SK-N-SH treated with all-trans-retinoic acid at 6 μM for 48 hours (cell line): Measurements from ENCODE around the gene GOLPH3.

Experiments
- ATAC-seq: fragments of 200-7000 bp; cut with Tn5 transposase; 3 replicates; pipeline ENCODE4 v1.9.1; 2020; ENCODE audit warnings: mild to moderate bottlenecking, moderate library complexity
- ARNTL ChIP-seq: fragments of 450-650 bp; formaldehyde crosslinking; IDR thresholded peaks from 2 replicates; pipeline ENCODE4 v1.5.0; 2020; ENCODE audit warnings: low read depth, mild to moderate bottlenecking, moderate library complexity, borderline replicate concordance
- BACH2 ChIP-seq: fragments of 250-450 bp; sonication (Bioruptor Pico); IDR thresholded peaks from 2 replicates; pipeline ENCODE4 v1.9.0; 2021; ENCODE audit warnings: mild to moderate bottlenecking, borderline replicate concordance
- CSDC2 ChIP-seq: fragments of 250-450 bp; sonication (Bioruptor Pico); IDR thresholded peaks from 2 replicates; pipeline ENCODE4 v1.5.0; 2020; ENCODE audit warnings: mild to moderate bottlenecking, moderate library complexity
- ESRRG ChIP-seq: fragments of 250-450 bp; sonication (Bioruptor Pico); IDR thresholded peaks from 2 replicates; pipeline ENCODE4 v1.6.1; 2021; ENCODE audit warnings: mild to moderate bottlenecking
- GLIS3 ChIP-seq: fragments of 250-450 bp; sonication (Bioruptor Pico); IDR thresholded peaks from 2 replicates; pipeline ENCODE4 v1.5.0; 2020; ENCODE audit warnings: mild to moderate bottlenecking, moderate library complexity
- ISL1 ChIP-seq: fragments of 250-450 bp; sonication (Bioruptor Pico); IDR thresholded peaks from 2 replicates; pipeline ENCODE4 v2.1.2; 2022; ENCODE audit warnings: mild to moderate bottlenecking, moderate library complexity
- OSR1 ChIP-seq: fragments of 250-450 bp; sonication (Bioruptor Pico); IDR thresholded peaks from 2 replicates; pipeline ENCODE4 v1.8.0; 2022; ENCODE audit warnings: moderate library complexity, mild to moderate bottlenecking, inconsistent platforms
- RARB ChIP-seq: fragments of 250-450 bp; sonication (Bioruptor Pico); IDR thresholded peaks from 2 replicates; pipeline ENCODE4 v1.8.0; 2021; ENCODE audit warnings: mild to moderate bottlenecking, moderate library complexity
- SNAI2 ChIP-seq: fragments of 250-450 bp; sonication (Bioruptor Pico); IDR thresholded peaks from 2 replicates; pipeline ENCODE4 v1.5.0; 2020; ENCODE audit warnings: mild to moderate bottlenecking, moderate library complexity
- TCF4 ChIP-seq: fragments of 250-450 bp; sonication (Bioruptor Pico); IDR thresholded peaks from 2 replicates; pipeline ENCODE4 v1.8.0; 2021; ENCODE audit warnings: mild to moderate bottlenecking, moderate library complexity, borderline replicate concordance
- TOX ChIP-seq: fragments of 250-450 bp; sonication (Bioruptor Pico); IDR thresholded peaks from 2 replicates; pipeline ENCODE4 v1.8.0; 2021; ENCODE audit warnings: mild to moderate bottlenecking, moderate library complexity, borderline replicate concordance
- ZC3H10 ChIP-seq: fragments of 250-450 bp; sonication (Bioruptor Pico); IDR thresholded peaks from 2 replicates; pipeline ENCODE4 v1.5.1; 2021; ENCODE audit warnings: mild to moderate bottlenecking, moderate library complexity
- ZFP3 ChIP-seq: fragments of 250-450 bp; sonication (Bioruptor Pico); IDR thresholded peaks from 2 replicates; pipeline ENCODE4 v1.5.0; 2020; ENCODE audit warnings: mild to moderate bottlenecking, moderate library complexity
- ZFP30 ChIP-seq: fragments of 450-650 bp; formaldehyde crosslinking; IDR thresholded peaks from 2 replicates; pipeline ENCODE4 v1.5.0; 2022; ENCODE audit warnings: mild to moderate bottlenecking, moderate library complexity
- ZNF565 ChIP-seq: fragments of 450-650 bp; formaldehyde crosslinking; conservative IDR thresholded peaks from 2 replicates; pipeline ENCODE4 v1.5.0; 2020; ENCODE audit warnings: low read depth, mild to moderate bottlenecking, moderate library complexity
- ZNF70 ChIP-seq: fragments of 450-650 bp; formaldehyde crosslinking; IDR thresholded peaks from 2 replicates; pipeline ENCODE4 v1.5.0; 2020; ENCODE audit warnings: mild to moderate bottlenecking, moderate library complexity
- TF ChIP-seq, protein P1 (sequence below): fragments of 250-450 bp; sonication (Bioruptor Pico); IDR thresholded peaks from 2 replicates; pipeline ENCODE4 v1.5.1; 2021; ENCODE audit warnings: mild to moderate bottlenecking, moderate library complexity
- TF ChIP-seq, protein P2 (sequence below): fragments of 250-450 bp; sonication (Bioruptor Pico); IDR thresholded peaks from 2 replicates; pipeline ENCODE4 v1.5.1; 2020; ENCODE audit warnings: low read depth, mild to moderate bottlenecking, moderate library complexity
- TF ChIP-seq, protein P3 (sequence below): fragments of 250-450 bp; sonication (Bioruptor Pico); IDR thresholded peaks from 2 replicates; pipeline ENCODE4 v1.8.0; 2021; ENCODE audit warnings: low read depth, mild to moderate bottlenecking, moderate library complexity, borderline replicate concordance
- TF ChIP-seq, protein P4 (sequence below): fragments of 250-450 bp; sonication (Bioruptor Pico); IDR thresholded peaks from 2 replicates; pipeline ENCODE4 v1.5.0; 2020; ENCODE audit warnings: mild to moderate bottlenecking, moderate library complexity
- TF ChIP-seq, protein P5 (sequence below): fragments of 250-450 bp; sonication (Bioruptor Pico); IDR thresholded peaks from 2 replicates; pipeline ENCODE4 v1.8.0; 2020; ENCODE audit warnings: mild to moderate bottlenecking, moderate library complexity, borderline replicate concordance

Gene GOLPH3

DNA sequence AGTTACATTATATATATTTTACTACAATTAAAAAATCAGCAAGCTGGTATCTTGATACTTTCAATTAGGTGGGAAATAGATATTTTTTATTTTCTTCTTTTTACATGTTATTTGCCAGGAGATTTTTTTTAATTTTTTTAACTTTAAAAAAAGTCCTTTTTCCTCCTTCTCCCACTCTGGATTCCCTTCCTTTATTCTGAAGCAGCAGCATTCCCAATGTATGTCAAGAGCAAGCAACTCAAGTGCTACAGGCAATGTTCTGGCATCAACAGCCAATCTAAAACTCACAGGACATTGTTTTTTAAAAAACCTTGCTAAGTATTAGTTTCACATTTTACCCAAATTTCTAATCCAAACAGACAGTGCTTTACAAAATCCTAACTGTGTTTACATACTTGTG lies 41.4 kb downstream of the GOLPH3 start:
- ATAC-seq = no peak
- no peak for TF ChIP-seq ZNF565 (CRISPR knock-in tag)
- TF ChIP-seq, protein P1, sequence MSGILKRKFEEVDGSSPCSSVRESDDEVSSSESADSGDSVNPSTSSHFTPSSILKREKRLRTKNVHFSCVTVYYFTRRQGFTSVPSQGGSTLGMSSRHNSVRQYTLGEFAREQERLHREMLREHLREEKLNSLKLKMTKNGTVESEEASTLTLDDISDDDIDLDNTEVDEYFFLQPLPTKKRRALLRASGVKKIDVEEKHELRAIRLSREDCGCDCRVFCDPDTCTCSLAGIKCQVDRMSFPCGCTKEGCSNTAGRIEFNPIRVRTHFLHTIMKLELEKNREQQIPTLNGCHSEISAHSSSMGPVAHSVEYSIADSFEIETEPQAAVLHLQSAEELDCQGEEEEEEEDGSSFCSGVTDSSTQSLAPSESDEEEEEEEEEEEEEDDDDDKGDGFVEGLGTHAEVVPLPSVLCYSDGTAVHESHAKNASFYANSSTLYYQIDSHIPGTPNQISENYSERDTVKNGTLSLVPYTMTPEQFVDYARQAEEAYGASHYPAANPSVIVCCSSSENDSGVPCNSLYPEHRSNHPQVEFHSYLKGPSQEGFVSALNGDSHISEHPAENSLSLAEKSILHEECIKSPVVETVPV (CRISPR knock-in tag) = no peak
- TF ChIP-seq ZNF70 = no peak
- TF ChIP-seq RARB (CRISPR knock-in tag) = no peak
- no peak for TF ChIP-seq BACH2 (CRISPR knock-in tag)
- TF ChIP-seq ISL1 (CRISPR knock-in tag) = no peak

DNA sequence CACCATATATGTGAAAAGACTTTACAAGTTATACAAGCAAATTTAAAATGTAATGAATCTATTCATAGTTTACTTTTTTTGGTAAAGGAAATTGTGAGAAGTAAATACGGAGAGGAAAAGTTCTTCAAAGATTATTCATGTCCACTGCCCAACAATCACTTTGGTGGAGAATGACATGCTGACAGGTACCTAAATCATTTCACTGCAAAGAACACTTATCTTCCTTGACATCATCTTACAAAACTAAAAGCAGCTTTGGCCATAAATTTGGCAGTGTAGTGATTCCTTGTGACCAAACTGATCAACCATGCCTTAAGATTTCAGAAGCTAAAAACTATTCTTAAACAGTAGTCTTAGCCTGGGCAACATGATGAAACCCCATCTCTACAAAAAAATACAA lies 42.5 kb downstream of the GOLPH3 start:
- TF ChIP-seq, protein P2, sequence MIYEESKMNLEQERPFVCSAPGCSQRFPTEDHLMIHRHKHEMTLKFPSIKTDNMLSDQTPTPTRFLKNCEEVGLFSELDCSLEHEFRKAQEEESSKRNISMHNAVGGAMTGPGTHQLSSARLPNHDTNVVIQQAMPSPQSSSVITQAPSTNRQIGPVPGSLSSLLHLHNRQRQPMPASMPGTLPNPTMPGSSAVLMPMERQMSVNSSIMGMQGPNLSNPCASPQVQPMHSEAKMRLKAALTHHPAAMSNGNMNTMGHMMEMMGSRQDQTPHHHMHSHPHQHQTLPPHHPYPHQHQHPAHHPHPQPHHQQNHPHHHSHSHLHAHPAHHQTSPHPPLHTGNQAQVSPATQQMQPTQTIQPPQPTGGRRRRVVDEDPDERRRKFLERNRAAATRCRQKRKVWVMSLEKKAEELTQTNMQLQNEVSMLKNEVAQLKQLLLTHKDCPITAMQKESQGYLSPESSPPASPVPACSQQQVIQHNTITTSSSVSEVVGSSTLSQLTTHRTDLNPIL = no peak
- TF ChIP-seq ZFP30 (CRISPR knock-in tag) (no peak), CSDC2 (CRISPR knock-in tag) (no peak), ZNF70 (no peak), ESRRG (CRISPR knock-in tag) (no peak), ZFP3 (CRISPR knock-in tag) (no peak), ISL1 (CRISPR knock-in tag) (no peak), BACH2 (CRISPR knock-in tag) (no peak), SNAI2 (no peak), GLIS3 (CRISPR knock-in tag) (no peak), ARNTL (CRISPR knock-in tag) (no peak), ZC3H10 (CRISPR knock-in tag) (no peak), TOX (no peak), OSR1 (CRISPR knock-in tag) (no peak), ZNF565 (CRISPR knock-in tag) (no peak), TCF4 (no peak)
- TF ChIP-seq, protein P3, sequence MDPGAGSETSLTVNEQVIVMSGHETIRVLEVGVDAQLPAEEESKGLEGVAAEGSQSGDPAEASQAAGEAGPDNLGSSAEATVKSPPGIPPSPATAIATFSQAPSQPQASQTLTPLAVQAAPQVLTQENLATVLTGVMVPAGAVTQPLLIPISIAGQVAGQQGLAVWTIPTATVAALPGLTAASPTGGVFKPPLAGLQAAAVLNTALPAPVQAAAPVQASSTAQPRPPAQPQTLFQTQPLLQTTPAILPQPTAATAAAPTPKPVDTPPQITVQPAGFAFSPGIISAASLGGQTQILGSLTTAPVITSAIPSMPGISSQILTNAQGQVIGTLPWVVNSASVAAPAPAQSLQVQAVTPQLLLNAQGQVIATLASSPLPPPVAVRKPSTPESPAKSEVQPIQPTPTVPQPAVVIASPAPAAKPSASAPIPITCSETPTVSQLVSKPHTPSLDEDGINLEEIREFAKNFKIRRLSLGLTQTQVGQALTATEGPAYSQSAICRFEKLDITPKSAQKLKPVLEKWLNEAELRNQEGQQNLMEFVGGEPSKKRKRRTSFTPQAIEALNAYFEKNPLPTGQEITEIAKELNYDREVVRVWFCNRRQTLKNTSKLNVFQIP = no peak
- TF ChIP-seq, protein P4, sequence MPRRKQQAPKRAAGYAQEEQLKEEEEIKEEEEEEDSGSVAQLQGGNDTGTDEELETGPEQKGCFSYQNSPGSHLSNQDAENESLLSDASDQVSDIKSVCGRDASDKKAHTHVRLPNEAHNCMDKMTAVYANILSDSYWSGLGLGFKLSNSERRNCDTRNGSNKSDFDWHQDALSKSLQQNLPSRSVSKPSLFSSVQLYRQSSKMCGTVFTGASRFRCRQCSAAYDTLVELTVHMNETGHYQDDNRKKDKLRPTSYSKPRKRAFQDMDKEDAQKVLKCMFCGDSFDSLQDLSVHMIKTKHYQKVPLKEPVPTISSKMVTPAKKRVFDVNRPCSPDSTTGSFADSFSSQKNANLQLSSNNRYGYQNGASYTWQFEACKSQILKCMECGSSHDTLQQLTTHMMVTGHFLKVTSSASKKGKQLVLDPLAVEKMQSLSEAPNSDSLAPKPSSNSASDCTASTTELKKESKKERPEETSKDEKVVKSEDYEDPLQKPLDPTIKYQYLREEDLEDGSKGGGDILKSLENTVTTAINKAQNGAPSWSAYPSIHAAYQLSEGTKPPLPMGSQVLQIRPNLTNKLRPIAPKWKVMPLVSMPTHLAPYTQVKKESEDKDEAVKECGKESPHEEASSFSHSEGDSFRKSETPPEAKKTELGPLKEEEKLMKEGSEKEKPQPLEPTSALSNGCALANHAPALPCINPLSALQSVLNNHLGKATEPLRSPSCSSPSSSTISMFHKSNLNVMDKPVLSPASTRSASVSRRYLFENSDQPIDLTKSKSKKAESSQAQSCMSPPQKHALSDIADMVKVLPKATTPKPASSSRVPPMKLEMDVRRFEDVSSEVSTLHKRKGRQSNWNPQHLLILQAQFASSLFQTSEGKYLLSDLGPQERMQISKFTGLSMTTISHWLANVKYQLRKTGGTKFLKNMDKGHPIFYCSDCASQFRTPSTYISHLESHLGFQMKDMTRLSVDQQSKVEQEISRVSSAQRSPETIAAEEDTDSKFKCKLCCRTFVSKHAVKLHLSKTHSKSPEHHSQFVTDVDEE (CRISPR knock-in tag) = no peak
- TF ChIP-seq, protein P1 (CRISPR knock-in tag) = no peak
- TF ChIP-seq, protein P5, sequence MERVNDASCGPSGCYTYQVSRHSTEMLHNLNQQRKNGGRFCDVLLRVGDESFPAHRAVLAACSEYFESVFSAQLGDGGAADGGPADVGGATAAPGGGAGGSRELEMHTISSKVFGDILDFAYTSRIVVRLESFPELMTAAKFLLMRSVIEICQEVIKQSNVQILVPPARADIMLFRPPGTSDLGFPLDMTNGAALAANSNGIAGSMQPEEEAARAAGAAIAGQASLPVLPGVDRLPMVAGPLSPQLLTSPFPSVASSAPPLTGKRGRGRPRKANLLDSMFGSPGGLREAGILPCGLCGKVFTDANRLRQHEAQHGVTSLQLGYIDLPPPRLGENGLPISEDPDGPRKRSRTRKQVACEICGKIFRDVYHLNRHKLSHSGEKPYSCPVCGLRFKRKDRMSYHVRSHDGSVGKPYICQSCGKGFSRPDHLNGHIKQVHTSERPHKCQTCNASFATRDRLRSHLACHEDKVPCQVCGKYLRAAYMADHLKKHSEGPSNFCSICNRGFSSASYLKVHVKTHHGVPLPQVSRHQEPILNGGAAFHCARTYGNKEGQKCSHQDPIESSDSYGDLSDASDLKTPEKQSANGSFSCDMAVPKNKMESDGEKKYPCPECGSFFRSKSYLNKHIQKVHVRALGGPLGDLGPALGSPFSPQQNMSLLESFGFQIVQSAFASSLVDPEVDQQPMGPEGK = no peak
- TF ChIP-seq, all 23 proteins: peak for 0
- no peak for ATAC-seq

DNA sequence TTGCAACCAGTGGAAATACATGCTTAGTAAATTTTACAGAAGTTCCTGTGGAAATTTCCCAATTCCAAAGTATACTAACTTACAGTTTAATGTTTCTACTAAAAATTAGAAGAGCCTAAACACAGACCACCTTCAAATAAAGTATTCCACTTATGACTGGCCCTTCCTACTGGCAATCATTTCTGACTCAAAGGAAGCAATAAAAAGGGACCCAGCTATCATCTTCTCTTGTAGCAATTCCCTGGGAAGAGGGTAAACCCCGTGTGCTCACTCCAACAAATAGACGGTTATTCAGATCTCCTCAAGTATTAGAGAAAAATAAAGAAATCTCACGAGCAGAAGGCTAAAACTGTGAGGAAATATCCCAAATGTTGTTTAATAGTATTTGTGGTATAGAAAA lies 43.3 kb downstream of the GOLPH3 start:
- no peak for ATAC-seq
- TF ChIP-seq, protein P5 = no peak
- TF ChIP-seq TCF4 (no peak), CSDC2 (CRISPR knock-in tag) (no peak), ZNF70 (no peak), SNAI2 (no peak), TOX (no peak), ARNTL (CRISPR knock-in tag) (no peak)
- TF ChIP-seq, protein P4 (CRISPR knock-in tag) = no peak
